IMR-90 (cell line): ENCODE measurements around the gene B3GAT1. TPM values are rescaled to one million over a fixed set of nuclear protein-coding genes. Genes with fewer than 3 reads are reported as not detected.

ENCODE experiments used
- ATAC-seq: fragments of 200-7000 bp; cut with Tn5 transposase; 2 replicates; pipeline ENCODE4 v1.9.1; 2020; ENCODE audit warnings: low read depth, mild to moderate bottlenecking, moderate library complexity
- BruUV-seq: library from RNA; stranded (reverse); fragments of 400-500 nt; replicated peaks from 2 replicates; lab custom pipeline; 2021; lab: Mats Ljungman, UMichigan
- CTCF ChIA-PET: fragments of 300-600 bp; formaldehyde crosslinking; extraction: SDS; loops from one replicate; lab custom pipeline; 2021; ENCODE audit warnings: antibody characterized with exemption; lab: Yijun Ruan, JAX
- POLR2A ChIA-PET: fragments of 300-600 bp; sonication (Branson Sonifier 250); formaldehyde crosslinking; loops from one replicate; lab custom pipeline; 2022; ENCODE audit warnings: antibody characterized with exemption; ENCODE audit not compliant: unreplicated experiment; lab: Charles Lee
- DNase-seq: peaks from one replicate; pipeline ENCODE4 v3.0.0; 2013
- H2AFZ ChIP-seq: replicated peaks from 2 replicates; pipeline ENCODE3; 2013; ENCODE audit warnings: low read length, mild to moderate bottlenecking; ENCODE audit not compliant: poor library complexity
- H2AK5ac ChIP-seq: 2 replicates; pipeline ENCODE4 v1.6.1; 2013; ENCODE audit warnings: low read depth, low read length, inconsistent platforms
- H2AK9ac ChIP-seq: replicated peaks from 2 replicates; pipeline ENCODE3; 2013; ENCODE audit warnings: mild to moderate bottlenecking, low read depth, low read length, moderate library complexity; ENCODE audit not compliant: poor library complexity
- H2BK120ac ChIP-seq: 2 replicates; pipeline ENCODE4 v1.6.1; 2013; ENCODE audit warnings: low read depth, low read length, inconsistent platforms
- H2BK15ac ChIP-seq: 3 replicates; pipeline ENCODE4 v1.6.1; 2013; ENCODE audit warnings: low read depth, low read length, inconsistent platforms
- H2BK20ac ChIP-seq: 2 replicates; pipeline ENCODE4 v1.6.1; 2013; ENCODE audit warnings: low read depth, mild to moderate bottlenecking, inconsistent platforms, low read length, moderate library complexity
- H2BK5ac ChIP-seq: 2 replicates; pipeline ENCODE4 v1.6.1; 2013; ENCODE audit warnings: mild to moderate bottlenecking, low read depth, low read length, inconsistent platforms; ENCODE audit not compliant: poor library complexity, severe bottlenecking
- H3K14ac ChIP-seq: replicated peaks from 2 replicates; pipeline ENCODE4 v1.6.1; 2013; ENCODE audit warnings: low read depth, low read length, inconsistent platforms
- H3K18ac ChIP-seq: 2 replicates; pipeline ENCODE4 v1.6.1; 2013; ENCODE audit warnings: low read depth, low read length, control low read depth
- H3K23ac ChIP-seq: 2 replicates; pipeline ENCODE4 v1.6.1; 2013; ENCODE audit warnings: low read depth, low read length, inconsistent platforms
- H3K27ac ChIP-seq: 2 replicates; pipeline ENCODE4 v1.5.1; 2013; ENCODE audit warnings: mild to moderate bottlenecking, control low read depth, low read length; ENCODE audit not compliant: insufficient read depth
- H3K27me3 ChIP-seq: 2 replicates; pipeline ENCODE4 v1.6.1; 2013; ENCODE audit warnings: low read length; ENCODE audit not compliant: control insufficient read depth, insufficient read depth
- H3K36me3 ChIP-seq: 2 replicates; pipeline ENCODE4 v1.6.1; 2013; ENCODE audit warnings: low read length, mixed read lengths; ENCODE audit not compliant: control insufficient read depth, insufficient read depth
- H3K4ac ChIP-seq: 2 replicates; pipeline ENCODE4 v1.6.1; 2013; ENCODE audit warnings: low read depth, low read length, inconsistent platforms
- H3K4me1 ChIP-seq: 2 replicates; pipeline ENCODE4 v1.6.1; 2013; ENCODE audit warnings: low read length, mixed read lengths; ENCODE audit not compliant: control insufficient read depth, insufficient read depth
- H3K4me2 ChIP-seq: 2 replicates; pipeline ENCODE4 v1.6.1; 2013; ENCODE audit warnings: low read depth, mild to moderate bottlenecking, control low read depth, low read length, moderate library complexity
- H3K4me3 ChIP-seq: 2 replicates; pipeline ENCODE4 v1.5.1; 2013; ENCODE audit warnings: low read depth, mild to moderate bottlenecking, control low read depth, low read length, moderate library complexity; ENCODE audit not compliant: insufficient read depth
- H3K56ac ChIP-seq: 2 replicates; pipeline ENCODE4 v1.6.1; 2013; ENCODE audit warnings: low read length, inconsistent platforms; ENCODE audit not compliant: insufficient read depth; ENCODE audit errors: extremely low read depth
- H3K79me1 ChIP-seq, 2 experiments: 2 replicates each; pipeline ENCODE4 v1.6.1; 2013; ENCODE audit warnings: low read length in 2 of 2, inconsistent platforms in 1 of 2, low read depth in 1 of 2
- H3K9ac ChIP-seq: 2 replicates; pipeline ENCODE4 v1.6.1; 2013; ENCODE audit warnings: low read depth, low read length, control low read depth
- H3K9me1 ChIP-seq: 2 replicates; pipeline ENCODE4 v1.6.1; 2013; ENCODE audit warnings: low read length, inconsistent platforms; ENCODE audit not compliant: insufficient read depth
- H3K9me3 ChIP-seq: 2 replicates; pipeline ENCODE4 v1.6.1; 2013; ENCODE audit warnings: low read length; ENCODE audit not compliant: control insufficient read depth, insufficient read depth
- H4K20me1 ChIP-seq: 2 replicates; pipeline ENCODE4 v1.6.1; 2013; ENCODE audit warnings: low read length, inconsistent platforms; ENCODE audit not compliant: insufficient read depth
- H4K5ac ChIP-seq: 2 replicates; pipeline ENCODE4 v1.6.1; 2013; ENCODE audit warnings: mild to moderate bottlenecking, low read depth, low read length, control low read depth
- H4K8ac ChIP-seq, 2 experiments: 2 replicates each; pipeline ENCODE4 v1.6.1; 2013; ENCODE audit warnings: low read depth in 2 of 2, low read length in 2 of 2, control low read depth in 1 of 2, inconsistent platforms in 1 of 2
- H4K91ac ChIP-seq: 2 replicates; pipeline ENCODE4 v1.6.1; 2013; ENCODE audit warnings: low read depth, low read length, inconsistent platforms; ENCODE audit not compliant: insufficient read depth
- BHLHE40 ChIP-seq: fragments of 150-350 bp; IDR thresholded peaks from 2 replicates; pipeline ENCODE4 v1.6.1; 2016; ENCODE audit warnings: mild to moderate bottlenecking, low read depth, low read length
- CEBPB ChIP-seq: IDR thresholded peaks from 2 replicates; pipeline ENCODE4 v1.6.1; 2012; ENCODE audit warnings: low read depth, low read length, improper control_type of control experiment
- CHD1 ChIP-seq: IDR thresholded peaks from 2 replicates; pipeline ENCODE4 v1.6.1; 2012; ENCODE audit warnings: low read depth, low read length, improper control_type of control experiment
- CTCF ChIP-seq: conservative IDR thresholded peaks from 2 replicates; pipeline ENCODE4 v1.5.1; 2012; ENCODE audit warnings: mild to moderate bottlenecking, low read depth, low read length, improper control_type of control experiment
- ELK1 ChIP-seq: fragments of 150-350 bp; IDR thresholded peaks from 2 replicates; pipeline ENCODE4 v1.6.1; 2016; ENCODE audit warnings: low read depth, mild to moderate bottlenecking, low read length, moderate library complexity, borderline replicate concordance
- FOS ChIP-seq: fragments of 150-350 bp; IDR thresholded peaks from 2 replicates; pipeline ENCODE4 v1.6.1; 2016; ENCODE audit warnings: low read depth, low read length
- MAFK ChIP-seq: IDR thresholded peaks from 2 replicates; pipeline ENCODE4 v1.6.1; 2012; ENCODE audit warnings: low read depth, low read length, improper control_type of control experiment
- MAZ ChIP-seq: IDR thresholded peaks from 2 replicates; pipeline ENCODE4 v1.6.1; 2012; ENCODE audit warnings: low read depth, mild to moderate bottlenecking, low read length, improper control_type of control experiment, moderate library complexity, borderline replicate concordance
- MXI1 ChIP-seq: IDR thresholded peaks from 2 replicates; pipeline ENCODE4 v1.6.1; 2012; ENCODE audit warnings: low read depth, mild to moderate bottlenecking, low read length, moderate library complexity, borderline replicate concordance
- NFE2L2 ChIP-seq: fragments of 150-350 bp; IDR thresholded peaks from 2 replicates; pipeline ENCODE4 v1.6.1; 2016; ENCODE audit warnings: low read depth, mild to moderate bottlenecking, low read length
- POLR2A ChIP-seq: IDR thresholded peaks from 2 replicates; pipeline ENCODE4 v1.6.1; 2012; ENCODE audit warnings: mild to moderate bottlenecking, low read depth, low read length
- RAD21 ChIP-seq: IDR thresholded peaks from 2 replicates; pipeline ENCODE4 v1.6.1; 2012; ENCODE audit warnings: low read length, improper control_type of control experiment
- RCOR1 ChIP-seq: IDR thresholded peaks from 2 replicates; pipeline ENCODE4 v1.6.1; 2012; ENCODE audit warnings: mild to moderate bottlenecking, low read length, improper control_type of control experiment; ENCODE audit not compliant: insufficient replicate concordance
- RFX5 ChIP-seq: IDR thresholded peaks from 2 replicates; pipeline ENCODE4 v1.8.0; 2012; ENCODE audit warnings: low read depth, mild to moderate bottlenecking, low read length, moderate library complexity
- SMC3 ChIP-seq: fragments of 150-350 bp; IDR thresholded peaks from 2 replicates; pipeline ENCODE4 v1.6.1; 2016; ENCODE audit warnings: low read depth, mild to moderate bottlenecking, antibody characterized with exemption, low read length, moderate library complexity
- USF2 ChIP-seq: fragments of 150-350 bp; IDR thresholded peaks from 2 replicates; pipeline ENCODE4 v1.6.1; 2017; ENCODE audit warnings: mild to moderate bottlenecking, antibody characterized with exemption, low read length, low read depth
- WGBS, 2 experiments: methylation state at CpG; one replicate each; pipeline versions ENCODE4 v1.1.5 to v1.1.7; 2013; ENCODE audit warnings: missing lambda C conversion rate in 2 of 2; ENCODE audit not compliant: insufficient read length in 1 of 2; ENCODE audit errors: extremely low coverage in 2 of 2; 5-methylcytosine and 5-hydroxymethylcytosine counted together
- dilution Hi-C: fragments of 300-500 bp; cut with HindIII; formaldehyde crosslinking; loops from one replicate; pipeline ENCODE4 v1.14.3; 2018; ENCODE audit warnings: low sequenced_read_pairs; ENCODE audit not compliant: unreplicated experiment
- in situ Hi-C: fragments of 300-500 bp; cut with MboI; formaldehyde crosslinking; loops from 3 replicates; pipeline ENCODE4 v1.14.3; 2019; ENCODE audit warnings: low sequenced_read_pairs, inconsistent platforms, mixed read lengths
- intact Hi-C: fragments of 100-400 bp; cut with micrococcal nuclease; formaldehyde crosslinking; loops from 2 replicates; pipeline ENCODE4 v1.10.0; 2022
- polyA plus RNA-seq, 3 experiments: library from polyadenylated mRNA; depleted of rRNA; stranded (reverse); fragments of >200 nt; gene quantifications; 2 replicates each; pipeline ENCODE4 v1.2.3, GENCODE V29; 2012; ENCODE audit warnings: low replicate concordance in 1 of 3
- total RNA-seq: library from RNA; depleted of rRNA; stranded (reverse); fragments of >200 nt; gene quantifications from 2 replicates; pipeline ENCODE4 v1.2.3, GENCODE V29; 2012

Gene B3GAT1
- total and polyA plus RNA-seq, 2 of the 4 experiments (the other 2 are of a cell fraction) = not detected

GRCh38 chr11:134358165-134358855 is 53.7 kb downstream of the B3GAT1 start:
- Histone ChIP-seq H3K4me2 (no peak overlapping the region), H3K23ac (no peak overlapping the region), H3K14ac (no peak overlapping the region), H3K9ac (no peak overlapping the region), H3K36me3 (no peaks in the 10 kb centered on the region), H3K4ac (no peak overlapping the region), H3K9me3 (peaks cover 14% of the 10 kb centered on the region), H4K20me1 (no peaks in the 10 kb centered on the region), H2BK20ac (no peak overlapping the region), H4K5ac (no peak overlapping the region), H2AK9ac (peak overlapping the region; percentile 42), H2AFZ (peak overlapping the region; percentile 11), H4K8ac (no peak overlapping the region), H3K9me1 (no peaks in the 10 kb centered on the region), H2AK5ac (no peak overlapping the region), H3K4me3 (no peak overlapping the region), H3K79me1 (no peaks in the 10 kb centered on the region), H3K27ac (no peak overlapping the region), H3K18ac (no peak overlapping the region), H2BK5ac (no peak overlapping the region), H3K56ac (no peak overlapping the region), H3K4me1 (no peaks in the 10 kb centered on the region), H3K27me3 (no peaks in the 10 kb centered on the region), H2BK15ac (no peak overlapping the region), H2BK120ac (no peak overlapping the region), H4K91ac (no peak overlapping the region)
- dilution Hi-C loops = no loop called here
- 73% methylated on average over 9 of the region's 27 CpGs; no CpG with 5 or more reads in 1 of the 2 experiments for WGBS, 2 experiments
- ATAC-seq (no peak), DNase-seq (no peak)
- in situ Hi-C loops = no loop called here
- BruUV-seq = no TSS peak
- no peak for TF ChIP-seq USF2
- TF ChIP-seq POLR2A = no peak
- TF ChIP-seq NFE2L2 = no peak
- no peak for TF ChIP-seq ELK1
- TF ChIP-seq CHD1 = no peak
- TF ChIP-seq FOS = no peak
- TF ChIP-seq MXI1 = no peak
- TF ChIP-seq MAZ = no peak
- no peak for TF ChIP-seq BHLHE40
- TF ChIP-seq RFX5 = no peak
- TF ChIP-seq MAFK = no peak
- TF ChIP-seq RCOR1 = no peak
- no peak for TF ChIP-seq SMC3
- TF ChIP-seq CTCF = no peak
- TF ChIP-seq RAD21 = no peak
- no peak for TF ChIP-seq CEBPB
- ChIA-PET POLR2A (no interaction called here), CTCF (no interaction called here)
- intact Hi-C loops = no loop called here
